PFSK-1 (cell line): ENCODE data around the gene MGAT5.

Source experiments
- FOXP2 ChIP-seq: optimal IDR thresholded peaks from 2 replicates; pipeline ENCODE3; 2011; ENCODE audit warnings: borderline replicate concordance, control low read depth, inconsistent platforms; ENCODE audit not compliant: insufficient read depth; ENCODE audit errors: extremely low read length, extremely low read depth
- POLR2AphosphoS5 ChIP-seq: IDR thresholded peaks from 2 replicates; pipeline ENCODE4 v1.6.1; 2012; ENCODE audit warnings: low read depth, mild to moderate bottlenecking, control low read depth, low read length, moderate library complexity
- SIN3A ChIP-seq: IDR thresholded peaks from 2 replicates; pipeline ENCODE4 v1.6.1; 2012; ENCODE audit warnings: mild to moderate bottlenecking, low read length, moderate library complexity, borderline replicate concordance; ENCODE audit not compliant: insufficient read depth
- TAF1 ChIP-seq: IDR thresholded peaks from 2 replicates; pipeline ENCODE4 v1.6.1; 2012; ENCODE audit warnings: low read length, control low read depth, borderline replicate concordance; ENCODE audit not compliant: insufficient read depth
- TF ChIP-seq, protein P1 (sequence below), 2 experiments: IDR thresholded peaks; 2 replicates each; pipeline versions ENCODE4 v1.6.1 to v1.8.0; 2011 to 2012; ENCODE audit warnings: low read depth in 2 of 2, low read length in 2 of 2, control low read depth in 1 of 2, inconsistent platforms in 1 of 2, mild to moderate bottlenecking in 1 of 2, moderate library complexity in 1 of 2; ENCODE audit not compliant: insufficient read depth in 1 of 2

MGAT5 gene

DNA sequence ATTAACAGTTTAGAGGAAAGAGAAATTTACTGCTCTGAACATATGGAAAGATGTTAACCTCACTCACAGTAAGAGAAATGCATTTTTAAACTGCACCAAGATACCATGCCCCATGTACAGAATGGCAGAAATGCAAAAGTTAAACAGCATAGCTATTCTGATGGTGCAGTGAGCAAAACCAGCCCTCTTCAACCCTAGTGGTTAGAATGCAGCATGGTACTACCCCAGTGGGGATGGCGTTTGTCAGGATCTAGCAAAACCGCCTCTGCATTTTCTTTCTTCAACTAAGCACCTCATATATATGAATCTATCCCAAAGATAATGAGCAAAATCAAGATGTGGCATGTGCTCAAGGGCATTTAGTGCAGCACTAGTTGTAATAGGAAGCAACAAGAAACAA is 98.0 kb downstream of the MGAT5 start:
- TF ChIP-seq TAF1, result no peak
- no peak for TF ChIP-seq FOXP2
- TF ChIP-seq, protein P1, sequence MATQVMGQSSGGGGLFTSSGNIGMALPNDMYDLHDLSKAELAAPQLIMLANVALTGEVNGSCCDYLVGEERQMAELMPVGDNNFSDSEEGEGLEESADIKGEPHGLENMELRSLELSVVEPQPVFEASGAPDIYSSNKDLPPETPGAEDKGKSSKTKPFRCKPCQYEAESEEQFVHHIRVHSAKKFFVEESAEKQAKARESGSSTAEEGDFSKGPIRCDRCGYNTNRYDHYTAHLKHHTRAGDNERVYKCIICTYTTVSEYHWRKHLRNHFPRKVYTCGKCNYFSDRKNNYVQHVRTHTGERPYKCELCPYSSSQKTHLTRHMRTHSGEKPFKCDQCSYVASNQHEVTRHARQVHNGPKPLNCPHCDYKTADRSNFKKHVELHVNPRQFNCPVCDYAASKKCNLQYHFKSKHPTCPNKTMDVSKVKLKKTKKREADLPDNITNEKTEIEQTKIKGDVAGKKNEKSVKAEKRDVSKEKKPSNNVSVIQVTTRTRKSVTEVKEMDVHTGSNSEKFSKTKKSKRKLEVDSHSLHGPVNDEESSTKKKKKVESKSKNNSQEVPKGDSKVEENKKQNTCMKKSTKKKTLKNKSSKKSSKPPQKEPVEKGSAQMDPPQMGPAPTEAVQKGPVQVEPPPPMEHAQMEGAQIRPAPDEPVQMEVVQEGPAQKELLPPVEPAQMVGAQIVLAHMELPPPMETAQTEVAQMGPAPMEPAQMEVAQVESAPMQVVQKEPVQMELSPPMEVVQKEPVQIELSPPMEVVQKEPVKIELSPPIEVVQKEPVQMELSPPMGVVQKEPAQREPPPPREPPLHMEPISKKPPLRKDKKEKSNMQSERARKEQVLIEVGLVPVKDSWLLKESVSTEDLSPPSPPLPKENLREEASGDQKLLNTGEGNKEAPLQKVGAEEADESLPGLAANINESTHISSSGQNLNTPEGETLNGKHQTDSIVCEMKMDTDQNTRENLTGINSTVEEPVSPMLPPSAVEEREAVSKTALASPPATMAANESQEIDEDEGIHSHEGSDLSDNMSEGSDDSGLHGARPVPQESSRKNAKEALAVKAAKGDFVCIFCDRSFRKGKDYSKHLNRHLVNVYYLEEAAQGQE (IDR thresholded peaks at IDR 0.05; ENCODE audit: insufficient read depth in 1 of 2, low read depth in 2 of 2, low read length in 2 of 2), result no peak
- TF ChIP-seq POLR2AphosphoS5, result no peak
- TF ChIP-seq SIN3A, result no peak

DNA sequence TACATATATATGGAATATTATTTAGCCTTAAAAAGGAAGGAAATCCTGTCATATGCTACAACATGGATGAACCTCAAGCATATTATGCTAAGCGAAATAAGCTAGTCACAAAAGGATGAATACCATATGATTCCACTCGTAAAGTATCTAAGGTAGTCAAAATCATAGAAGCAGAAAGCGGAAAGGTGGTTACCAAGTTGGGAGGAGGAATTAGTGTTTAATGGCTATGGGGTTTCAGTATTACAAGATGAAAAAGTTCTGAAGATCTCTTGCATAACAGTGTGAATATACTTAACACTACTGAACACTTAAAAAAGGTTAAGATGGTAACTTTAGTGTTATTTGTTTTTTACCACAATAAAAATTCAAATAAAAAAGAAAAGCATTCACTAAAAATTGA is 99.0 kb downstream of the MGAT5 start:
- TF ChIP-seq SIN3A (no peak), TAF1 (no peak), FOXP2 (no peak), POLR2AphosphoS5 (no peak)
- TF ChIP-seq, protein P1 (IDR thresholded peaks at IDR 0.05; ENCODE audit: insufficient read depth in 1 of 2, low read depth in 2 of 2, low read length in 2 of 2), result no peak

DNA sequence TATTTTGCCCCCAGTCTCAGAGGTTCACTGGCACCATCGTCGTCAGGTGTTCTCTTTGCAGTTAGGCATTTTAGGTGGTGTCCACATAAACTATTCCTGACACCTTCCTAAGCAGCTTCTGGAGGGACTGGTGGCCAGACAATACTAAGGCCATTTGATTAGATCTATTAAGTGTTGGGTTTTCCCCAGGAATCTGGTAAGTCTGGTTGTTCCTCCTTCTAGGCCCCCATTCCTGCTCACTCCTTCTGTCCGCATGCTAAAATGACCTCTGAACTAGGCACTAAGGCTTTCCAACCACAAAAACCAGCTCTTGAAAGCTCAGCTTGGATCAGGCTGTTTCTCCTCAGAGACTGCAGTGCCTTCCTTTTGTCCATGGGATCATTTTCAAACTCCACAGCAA is 100.7 kb downstream of the MGAT5 start:
- TF ChIP-seq FOXP2 (no peak), TAF1 (no peak), SIN3A (no peak), POLR2AphosphoS5 (no peak)
- TF ChIP-seq, protein P1 (IDR thresholded peaks at IDR 0.05; ENCODE audit: insufficient read depth in 1 of 2, low read depth in 2 of 2, low read length in 2 of 2), result no peak

DNA sequence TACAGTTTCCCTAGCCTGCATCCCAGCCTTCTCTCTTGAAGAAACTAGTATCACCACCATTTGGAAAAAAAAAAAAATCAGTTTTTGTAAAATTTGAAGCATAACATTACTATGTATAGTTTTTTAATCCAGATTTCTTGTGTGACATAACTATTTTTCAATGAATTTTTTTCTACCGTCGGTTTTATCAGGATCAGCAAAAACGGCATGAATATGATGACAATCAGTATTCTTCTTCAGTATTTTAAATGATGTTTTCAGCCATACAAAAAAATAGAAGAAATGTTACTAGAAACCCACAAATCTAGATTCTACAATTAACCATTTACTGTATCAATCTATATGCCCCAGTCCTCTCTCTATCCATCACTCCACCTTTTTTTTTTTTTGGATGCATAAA is 103.9 kb downstream of the MGAT5 start:
- no peak for TF ChIP-seq TAF1
- TF ChIP-seq, protein P1 (IDR thresholded peaks at IDR 0.05; ENCODE audit: insufficient read depth in 1 of 2, low read depth in 2 of 2, low read length in 2 of 2), result no peak
- no peak for TF ChIP-seq POLR2AphosphoS5
- TF ChIP-seq FOXP2, result no peak
- no peak for TF ChIP-seq SIN3A

DNA sequence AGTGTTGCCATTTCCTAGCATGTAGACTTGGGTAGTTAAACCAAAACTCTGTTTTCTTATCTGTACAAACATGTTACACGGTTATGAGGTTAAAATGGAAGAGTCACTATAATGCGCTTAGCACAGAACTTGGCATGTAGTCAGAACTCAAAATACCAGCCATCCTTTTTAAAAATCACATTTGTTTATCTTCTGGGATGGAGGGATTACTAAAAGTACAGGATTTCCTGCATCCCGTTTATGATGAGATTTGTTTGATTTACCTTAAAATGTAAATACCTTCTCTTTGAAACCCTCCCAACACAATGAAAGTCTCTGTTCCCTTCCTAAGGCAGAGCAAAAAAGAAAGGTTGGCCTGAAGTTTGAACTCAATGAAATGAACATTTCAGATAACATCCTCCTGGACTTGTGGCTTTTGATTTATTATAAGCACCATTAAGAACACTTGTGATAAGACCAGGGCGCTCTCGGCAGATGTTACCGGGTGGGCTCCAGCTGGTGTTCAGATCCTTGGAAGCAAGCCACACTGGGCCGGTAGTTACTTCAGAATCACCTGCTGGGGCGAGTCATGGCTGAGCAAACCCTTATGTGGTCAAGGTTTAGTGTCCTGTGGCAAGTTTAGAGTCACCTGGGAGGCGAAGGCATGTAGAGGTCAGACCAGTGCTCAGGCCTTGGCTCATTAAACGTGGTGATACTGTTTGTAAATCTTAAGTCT is 105.7 kb downstream of the MGAT5 start:
- no peak for TF ChIP-seq SIN3A
- TF ChIP-seq FOXP2, result no peak
- TF ChIP-seq, protein P1 (IDR thresholded peaks at IDR 0.05; ENCODE audit: insufficient read depth in 1 of 2, low read depth in 2 of 2, low read length in 2 of 2), result no peak
- no peak for TF ChIP-seq POLR2AphosphoS5
- TF ChIP-seq TAF1, result no peak
